ENCODE results near the gene MEF2D. TPM values are rescaled to one million over a fixed set of nuclear protein-coding genes. Genes with fewer than 3 reads are reported as not detected.

The MEF2D gene
- total RNA-seq, 1 donor from 2014 or later, result 106 TPM

DNA sequence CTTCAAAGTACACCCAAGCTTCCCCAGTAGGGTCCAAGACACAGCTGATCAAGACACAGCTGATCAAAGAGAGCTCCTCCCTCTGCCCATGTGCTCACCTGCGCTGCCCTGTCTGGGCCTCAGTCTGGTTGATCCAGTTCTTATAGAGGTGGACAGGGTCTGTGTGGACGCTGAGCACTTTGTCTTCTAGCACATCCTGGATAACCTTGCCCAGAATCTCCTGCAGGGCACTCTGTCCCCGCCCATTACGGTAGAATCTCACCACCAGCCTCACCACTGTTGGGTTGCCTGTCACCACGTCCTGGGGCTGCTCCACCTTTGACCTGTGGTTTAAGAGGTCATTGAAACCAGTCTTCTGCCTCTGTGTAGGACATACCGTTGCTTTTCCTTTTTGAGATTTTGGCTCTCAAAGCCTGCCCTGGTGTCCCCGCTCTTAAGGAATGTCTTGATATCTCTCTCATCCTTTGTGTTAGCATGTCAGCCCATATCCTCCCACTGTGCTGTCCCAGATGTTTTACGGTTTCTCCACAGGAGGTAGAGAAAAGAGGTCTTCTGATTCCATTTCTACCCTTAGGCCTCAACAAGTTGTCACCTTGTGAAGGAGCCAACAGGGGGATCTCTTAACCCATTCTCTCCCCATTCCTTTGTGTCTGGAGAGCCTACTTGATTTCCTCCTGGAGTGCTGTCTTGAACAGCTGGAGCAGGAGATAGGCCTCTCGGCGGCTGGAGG, 38.3 kb upstream of the MEF2D start:
- H3K27ac ChIP-seq, result no peak overlapping the region
- H3K36me3 ChIP-seq, result no peaks in the 10 kb centered on the region
- no peaks in the 10 kb centered on the region for H3K4me1 ChIP-seq
- no peaks in the 10 kb centered on the region for H3K9me3 ChIP-seq
- DNase-seq (ENCODE audit: low spot score in 2 of 2), result no peak
- intact Hi-C loops (cut with DNase I), result no loop called here
- H3K27me3 ChIP-seq, result no peaks in the 10 kb centered on the region
- H3K4me3 ChIP-seq, result no peak overlapping the region
- TF ChIP-seq, protein P1, sequence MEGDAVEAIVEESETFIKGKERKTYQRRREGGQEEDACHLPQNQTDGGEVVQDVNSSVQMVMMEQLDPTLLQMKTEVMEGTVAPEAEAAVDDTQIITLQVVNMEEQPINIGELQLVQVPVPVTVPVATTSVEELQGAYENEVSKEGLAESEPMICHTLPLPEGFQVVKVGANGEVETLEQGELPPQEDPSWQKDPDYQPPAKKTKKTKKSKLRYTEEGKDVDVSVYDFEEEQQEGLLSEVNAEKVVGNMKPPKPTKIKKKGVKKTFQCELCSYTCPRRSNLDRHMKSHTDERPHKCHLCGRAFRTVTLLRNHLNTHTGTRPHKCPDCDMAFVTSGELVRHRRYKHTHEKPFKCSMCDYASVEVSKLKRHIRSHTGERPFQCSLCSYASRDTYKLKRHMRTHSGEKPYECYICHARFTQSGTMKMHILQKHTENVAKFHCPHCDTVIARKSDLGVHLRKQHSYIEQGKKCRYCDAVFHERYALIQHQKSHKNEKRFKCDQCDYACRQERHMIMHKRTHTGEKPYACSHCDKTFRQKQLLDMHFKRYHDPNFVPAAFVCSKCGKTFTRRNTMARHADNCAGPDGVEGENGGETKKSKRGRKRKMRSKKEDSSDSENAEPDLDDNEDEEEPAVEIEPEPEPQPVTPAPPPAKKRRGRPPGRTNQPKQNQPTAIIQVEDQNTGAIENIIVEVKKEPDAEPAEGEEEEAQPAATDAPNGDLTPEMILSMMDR (IDR thresholded peaks at IDR 0.05), result no peak

DNA sequence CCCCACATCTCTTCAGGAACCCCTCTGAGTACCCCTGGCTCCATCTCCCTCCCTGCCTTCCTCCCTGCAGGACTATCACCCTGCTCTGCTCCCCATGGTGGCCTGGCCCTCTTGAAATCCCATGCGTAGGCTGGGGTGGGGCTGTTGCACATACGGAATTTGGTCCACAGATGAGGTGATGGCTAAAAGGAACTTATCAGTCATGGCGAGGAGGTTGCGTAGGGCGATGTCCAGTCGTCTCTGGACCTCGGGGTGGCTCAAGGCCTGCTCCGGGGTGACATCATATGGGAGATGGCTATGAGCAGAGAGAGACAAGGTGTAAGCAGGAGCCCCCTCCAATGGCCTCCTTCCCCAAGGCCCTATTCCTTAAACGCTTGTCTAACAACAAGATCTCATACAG, 36.5 kb upstream of the MEF2D start:
- H3K27me3 ChIP-seq, result no peaks in the 10 kb centered on the region
- no peaks in the 10 kb centered on the region for H3K4me1 ChIP-seq
- intact Hi-C loops (cut with DNase I), result no loop called here
- DNase-seq (ENCODE audit: low spot score in 2 of 2), result no peak
- H3K4me3 ChIP-seq, result no peak overlapping the region
- H3K36me3 ChIP-seq, result no peaks in the 10 kb centered on the region
- H3K27ac ChIP-seq, result no peak overlapping the region
- H3K9me3 ChIP-seq, result no peaks in the 10 kb centered on the region
- TF ChIP-seq, protein P1 (IDR thresholded peaks at IDR 0.05), result no peak

- DNase-seq (ENCODE audit: low spot score in 2 of 2), result no peak
- intact Hi-C loops (cut with DNase I), result no loop called here
- Histone ChIP-seq H3K36me3 (no peaks in the 10 kb centered on the region), H3K9me3 (no peaks in the 10 kb centered on the region), H3K27ac (no peak overlapping the region), H3K4me3 (no peak overlapping the region), H3K4me1 (no peaks in the 10 kb centered on the region), H3K27me3 (no peaks in the 10 kb centered on the region)
- TF ChIP-seq, protein P1 (IDR thresholded peaks at IDR 0.05), result no peak
Measured at GRCh38 chr1:156534424-156535060, 34.0 kb upstream of the MEF2D start.

GRCh38 chr1:156533568-156534220, 33.1 kb upstream of the MEF2D start:
- Histone ChIP-seq H3K27me3 (no peaks in the 10 kb centered on the region), H3K4me1 (no peaks in the 10 kb centered on the region), H3K36me3 (no peaks in the 10 kb centered on the region), H3K4me3 (no peak overlapping the region), H3K9me3 (no peaks in the 10 kb centered on the region), H3K27ac (no peak overlapping the region)
- intact Hi-C loops (cut with DNase I), result no loop called here
- TF ChIP-seq, protein P1 (IDR thresholded peaks at IDR 0.05), result no peak
- no peak for DNase-seq (ENCODE audit: low spot score in 2 of 2)

- TF ChIP-seq, protein P1 (IDR thresholded peaks at IDR 0.05), result no peak
- Histone ChIP-seq H3K9me3 (no peaks in the 10 kb centered on the region), H3K4me1 (no peaks in the 10 kb centered on the region), H3K27ac (no peak overlapping the region), H3K27me3 (no peaks in the 10 kb centered on the region), H3K36me3 (no peaks in the 10 kb centered on the region), H3K4me3 (no peak overlapping the region)
- intact Hi-C loops (cut with DNase I), result no loop called here
- DNase-seq (ENCODE audit: low spot score in 2 of 2), result no peak
Measured at GRCh38 chr1:156532374-156532773, 31.8 kb upstream of the MEF2D start.
